Measurements from ENCODE around the gene POM121.
"Not testable (repeated sequence)": the region's sequence is repeated elsewhere in the genome, so short reads cannot be mapped to it uniquely, and the experiment has no call there.

GRCh38 chr7:72963056-72963455, 38.2 kb downstream of the POM121 start:
- not testable (repeated sequence) for TF ChIP-seq CTCF (optimal IDR thresholded peaks at IDR 0.05 in 1 of 3, IDR thresholded peaks at IDR 0.05 in 1 of 3, conservative IDR thresholded peaks at IDR 0.05 in 1 of 3; ENCODE audit: extremely low read depth in 1 of 3, insufficient read depth in 2 of 3, low read length in 3 of 3); EZH2 (IDR thresholded peaks at IDR 0.05; ENCODE audit: low read length)
